SKM-1 (cell line): ENCODE measurements around the gene TARP.

Experiments used
- DNase-seq: peaks from one replicate; lab custom pipeline; 2025; ENCODE audit not compliant: unreplicated experiment; lab: John Stamatoyannopoulos, UW

The TARP gene

GRCh38 chr7:38273286-38273995, at the start of gene TARP:
Gene TARP, minus strand, starts transcription at chr7:38273636.
- DNase-seq, result no peak

GRCh38 chr7:38323156-38323555, 49.7 kb upstream of the TARP start:
- DNase-seq, result no peak

- no peak for DNase-seq
These were observed 49.0 kb upstream of the TARP start for GRCh38 chr7:38322461-38322860.

- DNase-seq, result no peak
These were observed 48.5 kb upstream of the TARP start for GRCh38 chr7:38321967-38322366.

- no peak for DNase-seq
These were observed 48.1 kb upstream of the TARP start for GRCh38 chr7:38321515-38321944.

- DNase-seq, result no peak
These were observed 47.6 kb upstream of the TARP start for GRCh38 chr7:38321050-38321449.

- DNase-seq, result no peak
These were observed 46.4 kb upstream of the TARP start for GRCh38 chr7:38319873-38320272.

GRCh38 chr7:38318803-38319416, 45.5 kb upstream of the TARP start:
- DNase-seq, result peak; percentile 89

GRCh38 chr7:38318241-38318640, 44.8 kb upstream of the TARP start:
- DNase-seq, result peak; percentile 73

GRCh38 chr7:38317515-38317914, 44.1 kb upstream of the TARP start:
- DNase-seq, result peak; percentile 16

- no peak for DNase-seq
These were observed 43.4 kb upstream of the TARP start for GRCh38 chr7:38316733-38317360.

GRCh38 chr7:38315410-38315809, 42.0 kb upstream of the TARP start:
- DNase-seq, result no peak

- DNase-seq, result peak; percentile 16
These were observed 39.4 kb upstream of the TARP start for GRCh38 chr7:38312821-38313220.

- DNase-seq, result no peak
These were observed 38.0 kb upstream of the TARP start for GRCh38 chr7:38311329-38311937.

GRCh38 chr7:38310591-38311101, 37.2 kb upstream of the TARP start:
- peak; percentile 21 for DNase-seq

GRCh38 chr7:38309555-38309954, 36.1 kb upstream of the TARP start:
- no peak for DNase-seq

- DNase-seq, result no peak
These were observed 34.7 kb upstream of the TARP start for GRCh38 chr7:38308140-38308539.

- no peak for DNase-seq
These were observed 34.2 kb upstream of the TARP start for GRCh38 chr7:38307640-38308039.

- DNase-seq, result peak; percentile 74
These were observed 33.5 kb upstream of the TARP start for GRCh38 chr7:38306914-38307313.

GRCh38 chr7:38306171-38306570, 32.7 kb upstream of the TARP start:
- DNase-seq, result no peak

- no peak for DNase-seq
These were observed 30.4 kb upstream of the TARP start for GRCh38 chr7:38303866-38304265.

GRCh38 chr7:38300175-38300574, 26.7 kb upstream of the TARP start:
- DNase-seq, result no peak
